WTC11 (cell line): ENCODE measurements around the gene CYP24A1. TPM values are rescaled to one million over a fixed set of nuclear protein-coding genes. Genes with fewer than 3 reads are reported as not detected.

ENCODE experiments used
- ATAC-seq: fragments of 200-7000 bp; cut with Tn5 transposase; 2 replicates; pipeline ENCODE4 v1.10.0; 2021; ENCODE audit warnings: mild to moderate bottlenecking, moderate library complexity
- CTCF ChIA-PET: fragments of 300-600 bp; sonication (Branson Sonifier 250); formaldehyde crosslinking; loops from one replicate; lab custom pipeline; 2021; ENCODE audit warnings: antibody characterized with exemption; lab: Charles Lee
- POLR2A ChIA-PET: fragments of 350-600 bp; sonication (Branson Sonifier 250); formaldehyde crosslinking; loops from one replicate; lab custom pipeline; 2021; ENCODE audit warnings: antibody characterized with exemption; lab: Charles Lee
- DNase-seq: peaks from one replicate; pipeline ENCODE4 v3.0.0; 2021; ENCODE audit warnings: low spot score
- H3K27ac Mint-ChIP-seq: 2 replicates; pipeline ENCODE4 v1.8.0; 2021; ENCODE audit warnings: mixed read lengths
- H3K27me3 Mint-ChIP-seq: 2 replicates; pipeline ENCODE4 v1.8.0; 2021; ENCODE audit warnings: low read depth, mild to moderate bottlenecking, moderate library complexity, mixed read lengths
- H3K36me3 Mint-ChIP-seq: 2 replicates; pipeline ENCODE4 v1.8.0; 2021; ENCODE audit warnings: mixed read lengths
- H3K4me1 Mint-ChIP-seq: 2 replicates; pipeline ENCODE4 v1.8.0; 2022; ENCODE audit warnings: mixed read lengths
- H3K4me3 Mint-ChIP-seq: 2 replicates; pipeline ENCODE4 v1.8.0; 2021; ENCODE audit warnings: mild to moderate bottlenecking, moderate library complexity, mixed read lengths
- H3K9me3 Mint-ChIP-seq: 2 replicates; pipeline ENCODE4 v1.8.0; 2021; ENCODE audit warnings: mixed read lengths
- CBFB ChIP-seq: sonication (generic); formaldehyde crosslinking; IDR thresholded peaks from 2 replicates; pipeline ENCODE4 v1.8.1; 2022; ENCODE audit warnings: mild to moderate bottlenecking, low read depth, missing genetic modification reagents
- CREM ChIP-seq: sonication (generic); formaldehyde crosslinking; IDR thresholded peaks from 2 replicates; pipeline ENCODE4 v1.8.1; 2022; ENCODE audit warnings: mild to moderate bottlenecking, missing genetic modification reagents, moderate library complexity
- CTCF ChIP-seq: fragments of 200-600 bp; IDR thresholded peaks from 2 replicates; pipeline ENCODE4 v1.8.0; 2022; ENCODE audit warnings: antibody characterized with exemption
- FOXJ3 ChIP-seq: sonication (generic); formaldehyde crosslinking; IDR thresholded peaks from 2 replicates; pipeline ENCODE4 v1.9.0; 2021; ENCODE audit warnings: missing genetic modification reagents, mild to moderate bottlenecking, borderline replicate concordance
- FOXK1 ChIP-seq: sonication (generic); formaldehyde crosslinking; IDR thresholded peaks from 2 replicates; pipeline ENCODE4 v1.8.0; 2022; ENCODE audit warnings: mild to moderate bottlenecking, moderate library complexity, missing genetic modification reagents
- FOXP1 ChIP-seq: sonication (generic); formaldehyde crosslinking; IDR thresholded peaks from 2 replicates; pipeline ENCODE4 v1.8.0; 2022; ENCODE audit warnings: missing genetic modification reagents, mild to moderate bottlenecking, moderate library complexity, borderline replicate concordance
- GABPB1 ChIP-seq: sonication (generic); formaldehyde crosslinking; IDR thresholded peaks from 2 replicates; pipeline ENCODE4 v1.8.1; 2023; ENCODE audit warnings: mild to moderate bottlenecking, missing genetic modification reagents
- GTF2I ChIP-seq: fragments of 250-450 bp; sonication (Bioruptor Pico); conservative IDR thresholded peaks from 2 replicates; pipeline ENCODE4 v1.4.0; 2021; ENCODE audit warnings: mild to moderate bottlenecking
- HMGXB4 ChIP-seq: sonication (generic); formaldehyde crosslinking; IDR thresholded peaks from 2 replicates; pipeline ENCODE4 v1.8.1; 2023; ENCODE audit warnings: mild to moderate bottlenecking, moderate library complexity, missing genetic modification reagents
- JAZF1 ChIP-seq: fragments of 250-450 bp; sonication (Bioruptor Pico); IDR thresholded peaks from 2 replicates; pipeline ENCODE4 v1.9.0; 2021; ENCODE audit warnings: moderate library complexity, mild to moderate bottlenecking, inconsistent platforms
- JUN ChIP-seq: sonication (generic); formaldehyde crosslinking; IDR thresholded peaks from 2 replicates; pipeline ENCODE4 v1.8.0; 2023; ENCODE audit warnings: mild to moderate bottlenecking, missing genetic modification reagents
- RELA ChIP-seq: sonication (generic); formaldehyde crosslinking; IDR thresholded peaks from 2 replicates; pipeline ENCODE4 v1.8.1; 2022; ENCODE audit warnings: missing genetic modification reagents, mild to moderate bottlenecking, borderline replicate concordance
- ZBTB43 ChIP-seq: sonication (generic); formaldehyde crosslinking; IDR thresholded peaks from 2 replicates; pipeline ENCODE4 v1.8.1; 2023; ENCODE audit warnings: mild to moderate bottlenecking, missing genetic modification reagents
- ZNF219 ChIP-seq: sonication (generic); formaldehyde crosslinking; IDR thresholded peaks from 2 replicates; pipeline ENCODE4 v1.8.0; 2023; ENCODE audit warnings: missing genetic modification reagents, mild to moderate bottlenecking, borderline replicate concordance
- ZNF425 ChIP-seq: fragments of 250-450 bp; sonication (Bioruptor Pico); conservative IDR thresholded peaks from 2 replicates; pipeline ENCODE4 v1.9.0; 2021; ENCODE audit warnings: mild to moderate bottlenecking
- ZNF532 ChIP-seq: fragments of 250-450 bp; sonication (Bioruptor Pico); IDR thresholded peaks from 2 replicates; pipeline ENCODE4 v1.9.0; 2021; ENCODE audit warnings: mild to moderate bottlenecking, borderline replicate concordance
- total RNA-seq: library from RNA; stranded (reverse); gene quantifications from 3 replicates; pipeline ENCODE4 v1.2.3, GENCODE V29; 2021

The CYP24A1 gene
- total RNA-seq, 1 experiment from 2014 or later = not detected

GRCh38 chr20:54119744-54120143, 54.0 kb downstream of the CYP24A1 start:
- H3K27ac Mint-ChIP-seq = no peak overlapping the region

GRCh38 chr20:54118220-54119001, 55.4 kb downstream of the CYP24A1 start:
- no peaks in the 10 kb centered on the region for H3K36me3 Mint-ChIP-seq
- no peak overlapping the region for H3K27ac Mint-ChIP-seq
- no peak for TF ChIP-seq JUN (CRISPR knock-in tag)
- DNase-seq (no peak), ATAC-seq (no peak)
- no peaks in the 10 kb centered on the region for H3K27me3 Mint-ChIP-seq
- peaks cover 26% of the 10 kb centered on the region for H3K4me1 Mint-ChIP-seq
- POLR2A ChIA-PET = no interaction called here
- CTCF ChIA-PET = interaction anchor here (1.2 to 1.5 kb wide), 2 partner anchors 14 to 15 kb away, joined by 4 read pairs; no protein-coding TSS in a partner anchor
- H3K9me3 Mint-ChIP-seq = no peaks in the 10 kb centered on the region
- no peak overlapping the region for H3K4me3 Mint-ChIP-seq

More at GRCh38 chr20:54119744-54120143, 54.0 kb downstream of the CYP24A1 start:
- DNase-seq (no peak), ATAC-seq (no peak)
- Mint-ChIP-seq H3K9me3 (no peaks in the 10 kb centered on the region), H3K27me3 (no peaks in the 10 kb centered on the region), H3K4me3 (no peak overlapping the region), H3K36me3 (no peaks in the 10 kb centered on the region), H3K4me1 (peaks cover 26% of the 10 kb centered on the region)
- CTCF ChIA-PET = interaction anchor here (0.9 kb wide), 1 partner anchor 17 kb away, joined by 3 read pairs; no protein-coding TSS in a partner anchor
- POLR2A ChIA-PET = interaction anchor here (0.6 kb wide), 1 partner anchor 437 kb away, joined by 4 read pairs; no protein-coding TSS in a partner anchor
- TF ChIP-seq GTF2I (CRISPR knock-in tag) = no peak
- no peak for TF ChIP-seq ZBTB43 (CRISPR knock-in tag)
- TF ChIP-seq GABPB1 (CRISPR knock-in tag) = no peak
- TF ChIP-seq CTCF = no peak
- TF ChIP-seq FOXJ3 (CRISPR knock-in tag) = no peak
- no peak for TF ChIP-seq FOXP1 (CRISPR knock-in tag)

- Mint-ChIP-seq H3K27ac (no peak overlapping the region), H3K4me3 (no peak overlapping the region), H3K9me3 (no peaks in the 10 kb centered on the region), H3K27me3 (no peaks in the 10 kb centered on the region), H3K4me1 (peaks cover 14% of the 10 kb centered on the region), H3K36me3 (no peaks in the 10 kb centered on the region)
- DNase-seq (no peak), ATAC-seq (no peak)
- POLR2A ChIA-PET = no interaction called here
- CTCF ChIA-PET = interaction anchor here (1.5 to 1.8 kb wide), 2 partner anchors 13 to 20 kb away, joined by 4 read pairs; no protein-coding TSS in a partner anchor
- TF ChIP-seq CBFB (CRISPR knock-in tag) (no peak), ZNF425 (CRISPR knock-in tag) (no peak), ZNF219 (CRISPR knock-in tag) (no peak), FOXK1 (CRISPR knock-in tag) (no peak), ZNF532 (no peak), JAZF1 (no peak), CREM (CRISPR knock-in tag) (no peak), HMGXB4 (CRISPR knock-in tag) (no peak), RELA (CRISPR knock-in tag) (no peak)
Observed at GRCh38 chr20:54116550-54117235, 57.1 kb downstream of the CYP24A1 start.
